CMK (cell line): Measurements from ENCODE around the gene GLB1L3.

Source experiments
- DNase-seq: peaks from one replicate; pipeline ENCODE4 v3.0.0-alpha.2; 2010; ENCODE audit warnings: low read depth

GLB1L3 gene

DNA sequence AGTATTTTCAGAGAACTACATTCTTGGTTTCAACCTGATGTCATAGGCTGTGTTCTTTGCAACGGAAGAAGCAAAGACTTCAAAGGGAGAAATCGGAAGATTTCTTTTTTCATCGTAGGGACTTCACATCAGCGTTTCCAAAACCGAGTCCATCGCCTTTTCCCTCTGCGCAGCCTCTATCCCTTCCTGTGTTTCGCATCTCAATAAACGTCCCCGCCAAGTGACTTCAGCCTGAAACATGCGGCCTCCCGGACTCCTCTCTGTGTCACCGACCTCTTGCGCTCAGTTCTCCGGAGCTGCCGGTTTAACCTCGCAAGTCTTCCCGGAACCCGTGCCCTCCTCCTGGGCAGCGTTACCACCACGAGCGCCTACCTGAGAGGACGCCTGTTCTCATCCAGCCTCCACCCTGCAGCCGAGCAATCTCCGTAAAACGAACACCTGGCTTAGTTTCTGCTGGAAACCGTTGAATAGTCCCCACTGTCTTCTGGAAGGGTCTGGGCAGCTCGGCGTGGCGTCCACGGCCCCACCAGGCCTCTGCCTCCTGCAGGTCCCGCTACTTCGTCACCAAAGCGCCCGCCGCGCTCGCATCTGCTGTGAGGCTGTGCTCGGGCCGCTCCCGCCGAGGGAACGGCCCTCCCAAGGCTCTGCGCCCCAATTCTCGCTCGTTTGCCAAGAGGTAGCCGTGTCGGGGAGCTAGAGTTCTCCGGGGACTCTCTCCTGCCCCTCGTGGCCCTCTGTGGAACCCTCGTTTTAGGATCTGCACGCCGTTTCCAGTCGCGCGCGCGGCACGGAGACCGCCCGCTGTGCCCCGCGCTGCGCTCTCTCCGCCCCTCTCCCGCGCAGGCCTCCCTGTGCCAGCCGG is at the start of gene GLB1L3:
TSS of gene GLB1L3 (plus strand) at position 846 of the 862 bp plus-strand sequence. CDS start 362 bp downstream, outside the sequence.
- no peak for DNase-seq

DNA sequence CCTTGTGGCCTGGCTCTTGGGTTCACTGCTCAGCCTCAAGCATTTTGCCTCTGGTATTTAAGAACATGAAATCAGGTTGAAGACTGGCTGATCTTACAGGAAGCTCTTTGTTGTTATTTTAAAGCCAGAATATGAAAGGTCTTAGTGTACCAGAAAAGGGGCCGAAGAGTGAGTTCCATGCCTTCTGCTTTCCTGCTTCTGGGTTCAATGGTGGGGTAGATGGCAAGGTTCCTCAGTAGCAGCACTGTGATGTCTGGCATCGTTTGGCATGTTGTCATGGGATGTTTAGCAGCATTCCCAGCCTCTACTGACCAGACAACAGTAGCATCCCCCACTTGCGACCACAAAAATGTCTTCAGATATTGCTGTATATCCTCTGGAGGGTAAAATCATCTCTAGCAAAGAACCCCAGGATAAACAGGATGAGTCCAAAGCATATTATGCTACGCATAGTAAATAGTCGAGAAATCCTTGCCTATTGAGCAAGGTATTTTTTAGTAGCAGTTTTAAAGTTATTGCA is 49.3 kb upstream of the GLB1L3 start:
- DNase-seq = no peak

DNA sequence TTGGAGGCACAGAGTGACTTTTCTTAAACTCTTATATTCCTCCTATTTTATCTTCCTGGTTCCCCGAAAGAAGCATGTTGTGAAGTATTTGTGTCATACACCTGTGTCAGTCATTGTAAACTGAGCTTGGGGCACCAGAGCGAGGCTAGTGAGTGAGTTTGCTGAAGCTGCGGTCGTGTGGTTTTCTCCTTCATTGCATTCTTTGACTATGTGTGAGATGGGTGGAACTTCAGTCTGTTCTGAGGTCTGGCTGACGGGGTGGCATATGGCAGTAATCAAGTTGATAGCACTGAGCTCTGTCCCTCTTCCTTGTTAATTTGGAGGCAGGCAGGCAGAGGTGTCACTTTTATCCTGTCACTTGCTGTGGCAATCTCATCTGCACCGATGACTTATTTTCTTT is 47.6 kb upstream of the GLB1L3 start:
- no peak for DNase-seq

GRCh38 chr11:134229126-134229790 is 46.9 kb upstream of the GLB1L3 start:
- DNase-seq = no peak

GRCh38 chr11:134230339-134230738 is 45.8 kb upstream of the GLB1L3 start:
- DNase-seq = no peak

DNA sequence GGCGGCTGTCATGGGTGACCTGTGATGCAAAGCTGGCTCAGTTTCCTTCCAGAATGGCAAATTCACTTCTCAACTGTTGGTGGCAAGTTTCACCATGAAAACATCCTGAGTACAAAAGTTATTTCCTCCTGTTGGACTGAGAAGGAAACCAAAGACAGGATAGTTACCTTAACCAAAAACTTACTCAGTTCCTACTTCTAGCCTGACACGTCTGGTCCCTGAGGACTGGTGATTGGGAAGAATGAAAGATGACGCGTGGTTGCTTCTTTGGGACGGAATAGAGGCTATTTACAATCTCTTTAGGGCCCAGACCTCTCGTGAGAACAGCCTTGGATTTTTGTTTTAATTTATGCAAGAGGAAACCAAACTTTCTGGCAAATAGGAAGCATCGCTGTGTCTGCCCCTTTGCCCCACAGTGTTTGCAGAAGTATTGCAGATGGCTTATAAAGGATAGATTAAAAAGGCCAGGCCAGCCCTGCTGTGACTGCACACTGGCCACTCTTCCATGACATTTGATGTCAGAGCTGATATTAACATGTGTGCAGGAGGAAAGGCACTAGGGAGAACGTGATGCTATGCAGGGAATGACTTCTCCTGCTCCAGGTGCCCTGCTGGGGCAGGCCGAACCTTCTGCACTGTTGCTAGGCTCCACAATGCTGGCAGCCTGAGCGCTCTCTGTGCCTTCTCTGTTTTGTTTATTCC is 44.1 kb upstream of the GLB1L3 start:
- DNase-seq = no peak

DNA sequence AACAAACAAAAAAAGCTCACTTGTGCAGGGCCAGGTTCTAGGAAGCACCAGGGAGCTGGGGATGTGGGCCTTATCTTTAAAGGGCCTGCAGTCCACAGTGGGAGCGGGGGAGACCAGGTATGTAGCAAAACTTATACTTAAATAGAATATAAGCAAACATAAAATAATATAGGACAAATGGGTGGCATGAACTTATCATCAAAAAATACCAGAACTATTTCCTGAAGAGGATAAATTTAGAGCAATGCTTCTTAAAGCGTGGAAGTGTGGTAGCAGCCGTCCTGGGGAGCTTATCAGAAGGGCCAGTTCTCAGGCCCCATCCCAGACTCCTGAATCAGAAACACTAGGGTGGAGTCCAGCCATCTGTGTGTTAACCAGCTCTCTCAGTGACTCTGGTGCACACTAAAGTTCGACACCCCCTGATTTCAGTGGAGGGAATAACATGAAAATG is 42.4 kb upstream of the GLB1L3 start:
- no peak for DNase-seq

GRCh38 chr11:134235399-134235798 is 40.8 kb upstream of the GLB1L3 start:
- no peak for DNase-seq

DNA sequence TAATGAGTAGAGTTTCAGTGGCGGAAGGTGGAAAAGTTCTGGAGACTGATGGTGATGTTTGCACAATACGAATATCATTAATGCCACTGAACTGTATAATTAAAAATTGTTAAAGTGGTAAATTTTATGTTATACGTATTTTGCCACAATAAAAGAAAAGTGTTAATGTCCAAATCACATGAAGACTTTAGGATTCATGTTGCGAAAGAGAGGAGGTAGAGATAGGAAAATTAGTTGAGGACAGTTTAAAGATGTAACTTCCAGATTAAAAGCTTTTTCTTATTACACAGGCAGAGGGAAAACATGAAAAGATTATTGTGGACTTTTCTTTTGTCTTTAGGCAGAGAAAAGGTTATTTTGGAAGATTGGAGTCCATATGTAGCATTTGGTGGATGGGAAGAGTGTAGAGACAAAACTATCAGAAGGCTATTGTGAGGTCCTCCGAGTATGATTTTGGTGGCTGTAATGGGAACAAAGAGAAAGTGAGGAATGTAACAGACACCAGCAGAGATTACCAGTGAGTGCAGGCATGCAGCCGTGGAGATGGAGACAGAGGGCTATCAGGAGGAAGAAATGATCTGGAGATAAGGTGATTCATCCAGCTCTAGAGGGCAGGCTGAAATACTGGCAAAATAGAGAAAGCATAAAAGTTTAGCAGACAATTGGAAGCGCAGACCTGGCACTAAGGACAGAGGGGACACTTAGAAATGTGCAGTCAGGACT is 39.2 kb upstream of the GLB1L3 start:
- no peak for DNase-seq

DNA sequence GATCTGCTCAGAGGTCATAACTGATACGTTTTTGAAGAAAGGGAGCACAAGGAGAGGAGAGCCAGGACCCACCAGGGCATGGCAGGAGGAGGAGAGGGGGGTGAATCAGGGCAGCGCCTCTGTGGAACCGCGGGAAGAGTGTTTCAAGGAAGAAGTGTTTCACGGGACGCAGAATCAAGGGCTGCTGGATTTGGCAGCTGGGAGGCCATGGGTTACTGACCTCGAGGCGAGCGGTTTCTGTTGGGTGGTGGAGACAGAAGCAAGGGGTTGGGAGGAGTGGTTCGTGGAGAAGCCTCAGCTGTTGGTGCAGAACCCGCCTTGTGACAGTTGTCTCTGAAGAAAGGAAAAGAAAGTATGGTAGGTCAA is 38.6 kb upstream of the GLB1L3 start:
- DNase-seq = no peak

GRCh38 chr11:134238956-134239355 is 37.2 kb upstream of the GLB1L3 start:
- DNase-seq = no peak

GRCh38 chr11:134240592-134240991 is 35.6 kb upstream of the GLB1L3 start:
- no peak for DNase-seq

GRCh38 chr11:134242376-134242775 is 33.8 kb upstream of the GLB1L3 start:
- no peak for DNase-seq

- DNase-seq = no peak
Measured at GRCh38 chr11:134243913-134244312, 32.3 kb upstream of the GLB1L3 start.

DNA sequence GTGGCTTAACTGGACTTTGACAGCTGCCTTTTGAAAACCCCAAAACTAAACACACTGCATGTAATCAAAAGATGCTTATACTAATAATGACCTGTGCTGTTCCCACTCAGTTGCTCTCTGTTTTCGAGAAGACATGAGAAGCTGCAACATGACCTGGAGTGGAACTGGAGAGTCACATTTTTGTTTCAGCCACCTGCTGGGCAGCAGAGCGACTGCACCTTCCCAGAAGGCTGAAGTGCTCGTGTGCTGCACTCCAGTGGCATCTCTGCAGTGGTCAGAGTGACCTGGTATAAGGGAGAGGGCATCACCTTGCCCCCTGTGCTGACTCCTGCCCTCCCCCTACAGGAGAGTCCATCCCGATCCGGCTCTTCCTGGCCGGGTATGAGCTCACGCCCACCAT is 31.6 kb upstream of the GLB1L3 start:
- no peak for DNase-seq

DNA sequence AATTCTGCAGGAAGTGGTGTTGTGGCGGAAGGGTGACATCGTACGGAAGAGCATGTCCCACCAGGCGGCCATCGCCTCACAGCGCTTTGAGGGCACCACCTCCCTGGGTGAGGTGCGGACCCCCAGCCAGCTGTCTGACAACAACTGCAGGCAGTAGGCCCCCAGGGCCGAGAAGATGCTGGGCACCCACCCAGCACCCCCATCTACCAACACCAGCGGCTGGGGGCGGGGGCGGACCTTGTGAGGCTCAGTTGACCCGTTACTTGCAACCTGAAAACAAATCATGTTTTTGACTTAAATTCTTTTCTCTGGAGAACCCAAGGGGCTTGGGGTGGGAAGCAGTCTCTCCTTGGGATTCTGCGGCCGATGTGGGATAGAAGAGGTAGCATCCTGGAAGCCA is 30.7 kb upstream of the GLB1L3 start:
- DNase-seq = no peak

- DNase-seq = no peak
Measured at GRCh38 chr11:134246100-134246499, 30.1 kb upstream of the GLB1L3 start.

GRCh38 chr11:134246678-134247077 is 29.5 kb upstream of the GLB1L3 start:
- DNase-seq = no peak

GRCh38 chr11:134248910-134249480 is 27.2 kb upstream of the GLB1L3 start:
- no peak for DNase-seq

- no peak for DNase-seq
Measured at GRCh38 chr11:134250246-134250645, 25.9 kb upstream of the GLB1L3 start.

- no peak for DNase-seq
Measured at GRCh38 chr11:134250675-134251074, 25.5 kb upstream of the GLB1L3 start.
